Naive thymus-derived CD8-positive, alpha-beta T cell (primary cell): ENCODE measurements around the gene ETV4. TPM values are rescaled to one million over a fixed set of nuclear protein-coding genes. Genes with fewer than 3 reads are reported as not detected.

Source experiments
- ATAC-seq, 2 donors: fragments of 150-1000 bp; cut with Tn5 transposase in 1 of 2; sonication (Bioruptor Pico), chemical (Tn5 transposase) in 1 of 2; 1 replicate in 1 of 2; 2 replicates in 1 of 2; pipeline ENCODE4 v1.10.0; 2021; ENCODE audit warnings: mild to moderate bottlenecking in 2 of 2, moderate library complexity in 2 of 2
- POLR2A ChIA-PET: fragments of 350-600 bp; sonication (Branson Sonifier 250); formaldehyde crosslinking; loops from one replicate; lab custom pipeline; 2021; ENCODE audit warnings: antibody characterized with exemption; lab: Charles Lee
- DNase-seq, 10 donors: peaks; one replicate each; pipeline versions ENCODE4 v3.0.0 to v3.0.0-alpha.2; 2020 to 2022
- H3K27ac Mint-ChIP-seq, 10 donors: one replicate each; pipeline ENCODE4 v1.8.0; 2020 to 2022; ENCODE audit warnings: mild to moderate bottlenecking in 10 of 10, mixed read lengths in 10 of 10, moderate library complexity in 4 of 10, inconsistent platforms in 1 of 10
- H3K27me3 Mint-ChIP-seq, 5 donors: one replicate each; pipeline ENCODE4 v1.8.0; 2021 to 2022; ENCODE audit warnings: mixed read lengths in 5 of 5
- H3K36me3 Mint-ChIP-seq, 3 donors: one replicate each; pipeline ENCODE4 v1.8.0; 2020 to 2022; ENCODE audit warnings: mixed read lengths in 3 of 3, mild to moderate bottlenecking in 2 of 3, inconsistent platforms in 1 of 3
- H3K4me1 Mint-ChIP-seq, 4 donors: one replicate each; pipeline ENCODE4 v1.8.0; 2021 to 2022; ENCODE audit warnings: mixed read lengths in 4 of 4
- H3K4me3 Mint-ChIP-seq, 10 donors: one replicate each; pipeline ENCODE4 v1.8.0; 2020 to 2022; ENCODE audit warnings: mild to moderate bottlenecking in 10 of 10, mixed read lengths in 10 of 10, moderate library complexity in 6 of 10, inconsistent platforms in 1 of 10
- H3K9me3 Mint-ChIP-seq, 9 donors: one replicate each; pipeline ENCODE4 v1.8.0; 2020 to 2022; ENCODE audit warnings: mixed read lengths in 9 of 9, mild to moderate bottlenecking in 3 of 9, inconsistent platforms in 1 of 9, moderate library complexity in 1 of 9
- polyA plus RNA-seq, 3 donors: library from polyadenylated mRNA; unstranded; fragments of 300-500 nt; fragmentation: Illumina TruSeq; gene quantifications; one replicate each; pipeline ENCODE4 v1.2.3, GENCODE V29; 2021
- total RNA-seq, 8 experiments: library from RNA in 2 of 8; stranded (reverse) in 2 of 8; gene quantifications; one replicate each; pipeline ENCODE4 v1.2.3 and lab custom pipeline; 2021 to 2026

Gene ETV4
- total and polyA plus RNA-seq, 5 experiments from 2014 or later: 0.09 TPM; not detected in 4

DNA sequence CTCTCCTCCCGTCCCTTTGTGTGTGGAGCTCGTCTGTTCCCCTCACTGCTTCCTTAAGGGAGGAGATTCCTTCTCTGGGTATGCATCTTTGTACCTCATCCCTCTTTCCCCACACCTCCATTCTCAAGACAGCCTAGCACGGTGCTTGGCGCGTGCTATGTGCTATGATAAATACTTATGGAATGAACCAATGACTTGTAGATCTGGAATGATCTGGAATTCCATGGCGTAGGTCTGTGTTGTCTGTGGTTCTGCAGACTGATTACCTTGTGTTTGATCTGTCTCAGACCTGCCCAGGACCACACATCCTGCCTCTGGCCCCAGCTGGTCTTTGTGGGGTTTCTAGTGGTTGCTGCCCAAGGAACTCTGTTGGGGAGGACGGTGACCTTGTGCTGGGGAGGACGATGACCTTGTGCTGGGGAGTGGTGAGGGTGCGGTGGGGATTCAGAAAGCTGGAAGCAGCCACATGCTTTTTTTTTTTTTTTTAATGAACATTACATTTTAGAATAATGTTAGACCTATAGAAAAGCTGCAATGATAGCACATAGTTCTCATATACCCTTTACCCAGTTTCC, 33.5 kb upstream of the ETV4 start:
- Mint-ChIP-seq H3K36me3 (no peaks in the 10 kb centered on the region), H3K4me1 (peaks cover 5 to 23% (median 15%) of the 10 kb centered on the region in 4 donors), H3K27ac (peak overlapping the region in 6 of 10 donors; percentile 43 to 92 (median 68)), H3K27me3 (peaks cover 0 to 13% (median 10%) of the 10 kb centered on the region in 5 donors), H3K4me3 (peak overlapping the region in 1 of 10 donors; percentile 3), H3K9me3 (no peaks in the 10 kb centered on the region)
- POLR2A ChIA-PET: no interaction called here
- DNase-seq (no peak), ATAC-seq (no peak)

DNA sequence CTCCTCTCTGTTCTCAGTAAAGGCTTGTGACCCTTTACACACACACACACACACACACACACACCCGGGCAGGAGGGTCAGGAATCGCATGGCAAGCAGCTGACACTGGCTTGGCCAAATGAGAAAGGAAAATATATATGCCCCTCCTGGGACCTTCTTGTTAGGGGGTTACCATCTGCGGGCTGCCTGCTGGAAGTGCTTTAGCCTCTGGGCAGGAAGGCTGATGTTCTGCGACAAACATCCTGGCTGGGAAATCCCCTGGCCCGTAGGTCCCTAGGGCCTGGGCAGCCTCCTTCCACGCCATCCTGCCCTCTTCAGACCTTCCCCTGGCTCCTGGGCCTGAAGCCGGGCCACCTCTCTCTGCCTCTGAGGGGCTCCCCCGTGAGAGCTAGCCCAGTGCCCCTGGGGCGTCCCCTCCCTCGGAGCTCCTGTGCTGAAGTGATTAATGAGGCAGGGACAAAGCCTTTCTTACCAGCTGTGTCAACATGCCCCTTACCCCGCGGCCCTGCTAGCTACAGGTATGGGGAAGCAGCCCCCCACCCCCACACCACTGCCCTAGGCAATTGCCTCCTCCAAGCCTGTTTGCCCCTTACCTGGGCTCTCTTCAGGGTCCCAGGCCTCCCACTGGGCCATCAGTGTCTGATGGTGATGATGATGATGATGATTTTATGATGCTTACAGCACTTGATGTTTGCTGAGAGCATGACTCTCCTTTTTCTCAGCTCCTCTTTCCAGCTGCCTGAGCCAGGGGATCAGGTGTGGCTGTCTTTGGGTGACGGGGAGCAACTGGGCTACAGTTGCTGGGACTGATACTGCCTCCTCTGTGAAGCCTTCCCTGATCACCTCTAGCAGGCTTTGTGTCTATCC, 32.8 kb upstream of the ETV4 start:
- peak; percentile 73 to 77 for ATAC-seq

DNA sequence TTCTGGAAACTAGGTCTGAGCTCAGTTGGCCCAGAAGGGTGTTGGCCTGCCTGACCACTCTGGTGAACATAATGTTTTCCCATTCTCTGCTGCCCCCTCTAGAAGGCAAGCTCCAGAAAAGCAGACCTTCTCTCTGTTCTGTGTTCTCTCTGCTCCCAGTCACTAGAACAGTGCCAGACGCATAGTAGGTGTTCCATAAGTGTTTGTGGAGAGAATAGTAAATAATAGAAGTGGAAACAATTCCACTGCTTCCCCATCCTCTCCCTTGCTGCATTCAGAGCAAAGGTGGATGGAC, 32.2 kb upstream of the ETV4 start:
- ATAC-seq (no peak), DNase-seq (no peak)
- peaks cover 0 to 6% (median 4%) of the 10 kb centered on the region in 5 donors for H3K27me3 Mint-ChIP-seq
- no peaks in the 10 kb centered on the region for H3K9me3 Mint-ChIP-seq
- peak overlapping the region in 2 of 10 donors; percentile 48 to 63 for H3K27ac Mint-ChIP-seq
- POLR2A ChIA-PET: interaction anchor here (0.6 kb wide), 1 partner anchor 613 kb away, joined by 3 read pairs; no protein-coding TSS in a partner anchor
- H3K4me1 Mint-ChIP-seq: peaks cover 5 to 23% (median 15%) of the 10 kb centered on the region in 4 donors
- no peaks in the 10 kb centered on the region for H3K36me3 Mint-ChIP-seq
- peak overlapping the region in 1 of 10 donors; percentile 3 for H3K4me3 Mint-ChIP-seq

More for the DNA sequence above, 32.8 kb upstream of the ETV4 start:
- H3K36me3 Mint-ChIP-seq: no peaks in the 10 kb centered on the region
- POLR2A ChIA-PET: interaction anchor here (0.6 kb wide), 1 partner anchor 613 kb away, joined by 3 read pairs; no protein-coding TSS in a partner anchor
- peaks cover 0 to 10% (median 8%) of the 10 kb centered on the region in 5 donors for H3K27me3 Mint-ChIP-seq
- DNase-seq: peak in 3 of 10 donors; percentile 2 to 24 (median 2)
- H3K9me3 Mint-ChIP-seq: no peaks in the 10 kb centered on the region
- peak overlapping the region in 7 of 10 donors; percentile 43 to 92 (median 63) for H3K27ac Mint-ChIP-seq
- H3K4me1 Mint-ChIP-seq: peaks cover 5 to 23% (median 15%) of the 10 kb centered on the region in 4 donors
- H3K4me3 Mint-ChIP-seq: peak overlapping the region in 4 of 10 donors; percentile 3 to 60 (median 18)

DNA sequence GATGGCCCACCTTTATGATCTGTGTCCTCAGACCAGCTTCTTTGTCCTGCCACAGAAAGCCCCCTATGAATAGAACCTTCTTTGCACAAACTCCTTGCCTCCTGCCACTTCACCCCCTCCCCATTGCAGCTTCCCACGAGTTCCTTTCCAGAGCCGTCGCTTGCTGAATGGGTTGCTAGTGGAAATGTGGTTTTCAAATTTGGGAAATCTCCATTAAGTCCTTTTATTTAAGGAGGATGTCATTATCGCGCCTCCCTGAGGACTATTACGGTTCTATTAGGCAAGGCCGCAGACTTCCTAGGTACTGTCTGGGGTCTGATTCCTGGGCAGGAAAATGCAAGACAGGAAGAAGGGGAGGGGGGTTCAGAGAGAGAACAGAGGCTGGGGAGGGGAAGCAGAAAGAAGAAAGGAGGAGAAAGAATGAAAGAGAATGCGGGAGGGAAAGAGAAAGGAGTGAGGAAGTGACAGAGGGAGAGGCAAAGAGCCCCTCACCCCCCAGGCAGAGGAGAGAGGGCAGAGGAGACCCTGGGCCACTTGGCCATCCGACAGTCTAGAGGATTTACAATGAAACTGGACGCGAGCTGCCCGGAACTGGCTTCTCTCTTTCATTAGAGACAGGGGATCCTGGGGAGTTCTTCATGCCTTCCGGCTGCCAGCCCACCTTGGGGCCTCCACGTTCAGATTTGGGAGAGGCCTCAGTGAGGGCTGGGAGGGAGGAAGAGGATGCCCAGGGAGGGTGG, 31.7 kb upstream of the ETV4 start:
- Mint-ChIP-seq H3K4me3 (no peak overlapping the region), H3K27me3 (peaks cover 0 to 4% (median 2%) of the 10 kb centered on the region in 5 donors)

DNA sequence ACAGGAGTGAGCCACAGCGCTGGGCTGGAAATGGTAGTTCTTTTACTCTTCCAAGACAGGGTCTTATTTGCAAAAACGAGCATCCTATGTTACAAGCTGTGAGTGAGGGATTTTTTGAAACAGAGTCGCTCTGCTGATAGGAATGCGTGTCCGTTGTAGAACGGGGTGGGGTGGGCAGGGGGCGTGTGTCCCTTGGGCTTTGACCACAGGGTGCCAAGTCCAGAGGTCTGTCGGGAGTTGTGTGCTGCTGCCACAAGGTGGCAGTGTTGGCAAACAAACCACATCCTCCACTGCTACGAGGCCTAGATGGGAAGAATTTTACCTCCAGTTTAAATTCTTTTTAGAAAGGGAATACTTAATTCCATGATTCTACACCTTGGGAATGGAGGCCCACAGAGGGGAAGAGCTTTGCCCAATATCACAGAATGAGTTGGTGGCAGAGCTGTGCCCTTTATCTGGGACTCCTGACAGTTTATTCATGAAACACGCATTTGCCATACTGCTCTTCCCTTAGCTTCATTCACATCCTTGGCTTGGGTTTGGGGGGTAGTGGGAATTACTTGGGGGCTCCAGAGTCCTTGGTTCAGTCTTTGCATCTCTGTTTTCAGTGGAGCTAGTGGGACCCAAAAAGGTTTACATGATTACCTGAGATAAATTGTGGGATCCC, 30.6 kb upstream of the ETV4 start:
- ATAC-seq (peak; percentile 81 to 90), DNase-seq (peak; percentile 33 to 77 (median 56))
- Mint-ChIP-seq H3K27ac (no peak overlapping the region), H3K9me3 (no peaks in the 10 kb centered on the region), H3K27me3 (peaks cover 0 to 3% (median 2%) of the 10 kb centered on the region in 5 donors), H3K4me1 (peaks cover 5 to 23% (median 15%) of the 10 kb centered on the region in 4 donors), H3K36me3 (no peaks in the 10 kb centered on the region), H3K4me3 (no peak overlapping the region)
- POLR2A ChIA-PET: interaction anchor here (0.5 to 1.7 kb wide), 2 partner anchors 72 to 99 kb away, joined by 3 to 5 read pairs; no protein-coding TSS in a partner anchor

More for the DNA sequence above, 31.7 kb upstream of the ETV4 start:
- H3K27ac Mint-ChIP-seq: peak overlapping the region in 1 of 10 donors; percentile 57
- H3K4me1 Mint-ChIP-seq: peaks cover 5 to 23% (median 15%) of the 10 kb centered on the region in 4 donors
- H3K36me3 Mint-ChIP-seq: no peaks in the 10 kb centered on the region
- POLR2A ChIA-PET: interaction anchor here (1.7 kb wide), 1 partner anchor 98 kb away, joined by 5 read pairs; no protein-coding TSS in a partner anchor
- no peak for DNase-seq
- no peaks in the 10 kb centered on the region for H3K9me3 Mint-ChIP-seq
- ATAC-seq: no peak

DNA sequence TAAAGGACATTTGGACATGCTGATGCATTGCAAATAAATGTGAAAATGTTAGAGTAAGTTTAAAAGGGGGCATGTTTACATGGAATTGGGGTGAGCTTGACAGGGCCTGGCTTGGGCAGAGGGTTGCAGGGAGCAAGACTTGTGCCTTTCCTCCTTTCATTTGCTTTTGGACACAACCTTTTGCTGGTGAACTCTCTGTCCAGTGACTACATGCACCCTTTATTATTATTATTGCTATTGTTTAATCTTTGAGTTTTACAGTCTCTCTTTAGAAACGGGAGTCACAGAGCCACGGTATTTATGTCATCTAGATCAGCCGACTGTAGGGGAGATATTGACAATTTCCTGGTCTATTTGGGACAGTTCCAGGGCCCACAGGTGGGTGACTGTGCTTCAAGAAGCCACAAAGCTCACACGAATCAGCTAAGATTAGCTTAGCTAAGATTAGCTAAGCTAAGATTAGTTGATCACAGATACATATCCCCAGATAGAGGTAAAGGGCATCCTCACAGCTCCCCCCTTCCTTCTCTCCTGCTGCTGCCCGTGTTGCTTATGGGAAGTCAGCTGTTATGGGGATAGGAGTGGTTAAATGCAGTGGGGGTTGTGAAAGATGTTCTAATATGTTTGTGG, 28.9 kb upstream of the ETV4 start:
- peaks cover 0 to 3% (median 2%) of the 10 kb centered on the region in 5 donors for H3K27me3 Mint-ChIP-seq
- H3K4me1 Mint-ChIP-seq: peaks cover 5 to 23% (median 15%) of the 10 kb centered on the region in 4 donors
- POLR2A ChIA-PET: no interaction called here
- DNase-seq: no peak
- H3K4me3 Mint-ChIP-seq: no peak overlapping the region
- no peaks in the 10 kb centered on the region for H3K9me3 Mint-ChIP-seq
- ATAC-seq: no peak
- no peak overlapping the region for H3K27ac Mint-ChIP-seq
- H3K36me3 Mint-ChIP-seq: no peaks in the 10 kb centered on the region

DNA sequence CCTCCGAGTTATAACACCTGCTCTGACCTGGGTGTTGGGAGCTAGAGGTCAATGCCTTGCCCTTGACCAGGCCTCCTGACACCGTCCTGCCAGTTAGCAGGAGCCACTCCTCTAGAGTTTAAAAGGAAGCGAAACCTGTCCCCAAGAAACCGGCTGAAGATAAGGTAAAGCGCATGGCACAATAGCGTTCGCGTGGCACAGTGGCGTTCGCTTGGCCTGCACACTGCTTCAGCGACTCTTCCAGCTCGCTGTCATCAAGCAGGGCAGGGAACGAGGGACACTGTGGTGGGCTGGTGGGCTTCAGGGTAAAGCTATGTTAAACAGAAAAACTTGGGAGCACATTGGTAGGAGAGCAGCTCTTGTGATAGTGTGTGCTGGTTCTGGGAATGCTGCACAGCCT, 28.2 kb upstream of the ETV4 start:
- H3K36me3 Mint-ChIP-seq: no peaks in the 10 kb centered on the region
- no peaks in the 10 kb centered on the region for H3K9me3 Mint-ChIP-seq

DNA sequence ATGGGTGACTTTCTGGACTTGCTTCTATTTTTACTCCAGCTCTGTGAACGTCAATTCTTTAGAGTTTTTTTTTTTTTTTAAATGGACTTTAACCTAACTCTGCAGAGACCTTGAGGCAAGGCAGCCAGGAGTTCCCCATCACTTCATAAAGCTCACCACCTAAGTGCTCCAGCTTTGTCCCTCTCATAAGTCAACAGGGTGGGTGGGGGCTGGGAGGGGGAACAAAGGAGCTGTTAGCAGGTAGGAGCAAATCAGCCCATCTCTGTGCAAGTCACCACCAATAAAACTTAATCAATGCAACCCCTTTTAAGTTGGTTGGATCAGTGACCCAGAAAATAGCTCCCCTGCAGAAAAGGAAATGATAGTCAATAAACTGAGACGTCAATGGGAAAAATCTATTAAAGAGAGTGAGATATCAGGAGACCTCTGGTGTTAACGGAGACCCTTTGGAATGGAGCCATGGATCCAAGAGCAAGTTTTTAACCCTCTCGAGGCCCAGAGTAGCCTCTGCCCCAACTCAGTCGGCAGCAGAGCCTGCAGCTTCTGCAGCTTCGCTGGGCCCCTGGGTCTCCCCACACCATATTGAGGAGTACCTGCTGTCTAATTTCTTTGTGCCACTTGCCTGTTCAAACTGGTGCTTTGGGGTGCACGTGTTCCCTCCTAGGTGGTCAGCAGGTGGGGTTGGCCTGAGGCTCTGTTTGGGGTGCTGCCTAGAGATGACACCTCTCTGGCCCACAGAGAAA, 27.6 kb upstream of the ETV4 start:
- H3K27ac Mint-ChIP-seq: no peak overlapping the region
- H3K4me1 Mint-ChIP-seq: peaks cover 0 to 11% (median 6%) of the 10 kb centered on the region in 4 donors
- H3K4me3 Mint-ChIP-seq: no peak overlapping the region
- ATAC-seq (no peak), DNase-seq (no peak)
- peaks cover 0 to under 1% (median 0%) of the 10 kb centered on the region in 9 donors for H3K9me3 Mint-ChIP-seq
- peaks cover 0 to 3% (median 2%) of the 10 kb centered on the region in 5 donors for H3K27me3 Mint-ChIP-seq
- POLR2A ChIA-PET: interaction anchor here (1.3 kb wide), 1 partner anchor 100 kb away, joined by 3 read pairs; no protein-coding TSS in a partner anchor
- no peaks in the 10 kb centered on the region for H3K36me3 Mint-ChIP-seq

More for the DNA sequence above, 28.2 kb upstream of the ETV4 start:
- peaks cover 2 to 17% (median 12%) of the 10 kb centered on the region in 4 donors for H3K4me1 Mint-ChIP-seq
- H3K27ac Mint-ChIP-seq: no peak overlapping the region
- DNase-seq: no peak
- POLR2A ChIA-PET: interaction anchor here (1.3 kb wide), 1 partner anchor 100 kb away, joined by 3 read pairs; no protein-coding TSS in a partner anchor
- no peak for ATAC-seq
- H3K27me3 Mint-ChIP-seq: peaks cover 0 to 3% (median 2%) of the 10 kb centered on the region in 5 donors
- no peak overlapping the region for H3K4me3 Mint-ChIP-seq

DNA sequence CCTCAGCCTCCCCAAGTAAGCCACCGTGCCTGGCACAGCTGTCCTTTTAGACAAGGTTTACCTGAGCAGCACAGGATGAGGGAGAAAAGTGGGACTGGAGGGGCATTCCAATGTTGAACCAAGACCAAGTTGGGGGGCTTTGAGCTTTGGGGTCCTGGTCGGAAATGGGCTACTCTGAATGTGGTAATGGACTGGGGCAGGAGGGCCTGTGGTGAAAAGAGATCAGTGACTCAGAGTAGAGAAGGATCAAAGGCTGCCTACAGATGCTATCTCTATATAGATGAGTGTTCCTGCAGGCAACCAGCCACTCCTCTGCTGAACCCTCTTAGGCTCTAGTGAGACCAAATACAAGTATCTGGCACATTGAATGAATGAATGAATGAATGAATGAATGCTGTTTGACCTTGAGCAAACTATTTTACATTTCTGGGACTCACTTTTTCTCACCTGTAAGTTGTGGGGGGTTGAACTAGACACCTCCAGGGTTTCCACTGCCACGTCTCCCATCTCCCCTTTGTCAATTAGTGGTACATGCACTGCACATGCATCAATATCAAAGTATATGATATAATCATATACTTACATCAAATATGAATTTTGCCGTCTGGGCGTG, 26.3 kb upstream of the ETV4 start:
- no peak overlapping the region for H3K4me3 Mint-ChIP-seq
- no peak overlapping the region for H3K27ac Mint-ChIP-seq
- POLR2A ChIA-PET: interaction anchor here (0.6 kb wide), 1 partner anchor 1554 kb away, joined by 3 read pairs; no protein-coding TSS in a partner anchor
- peaks cover 0 to 3% (median 2%) of the 10 kb centered on the region in 5 donors for H3K27me3 Mint-ChIP-seq
- ATAC-seq: no peak
- DNase-seq: no peak
- H3K36me3 Mint-ChIP-seq: no peaks in the 10 kb centered on the region
- peaks cover 0 to 2% (median 0%) of the 10 kb centered on the region in 4 donors for H3K4me1 Mint-ChIP-seq
- peaks cover 0 to 1% (median 0%) of the 10 kb centered on the region in 9 donors for H3K9me3 Mint-ChIP-seq

DNA sequence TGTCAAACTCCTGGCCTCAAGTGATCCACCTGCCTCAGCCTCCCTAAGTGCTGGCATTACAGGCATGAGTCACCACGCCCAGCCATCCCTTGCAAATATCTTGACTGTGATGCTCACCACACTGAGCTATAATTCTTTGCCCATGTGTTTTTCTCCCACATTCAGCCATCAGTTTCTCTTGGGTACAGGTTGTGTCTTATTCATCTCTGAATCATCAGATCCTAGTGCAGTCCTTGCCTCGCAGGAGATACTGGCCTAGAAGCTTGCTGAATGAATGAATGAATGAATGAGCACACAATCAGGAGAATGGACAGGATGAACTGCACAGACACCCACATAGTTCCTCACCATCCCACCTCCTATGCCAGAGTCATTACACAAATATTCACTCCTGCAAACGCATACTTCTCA, 24.4 kb upstream of the ETV4 start:
- no peaks in the 10 kb centered on the region for H3K36me3 Mint-ChIP-seq
- DNase-seq: no peak
- no peaks in the 10 kb centered on the region for H3K4me1 Mint-ChIP-seq
- H3K9me3 Mint-ChIP-seq: peaks cover 0 to 1% (median 0%) of the 10 kb centered on the region in 9 donors
- no peak for ATAC-seq
- no peaks in the 10 kb centered on the region for H3K27me3 Mint-ChIP-seq
- H3K4me3 Mint-ChIP-seq: no peak overlapping the region
- no peak overlapping the region for H3K27ac Mint-ChIP-seq
- POLR2A ChIA-PET: interaction anchor here (0.6 kb wide), 1 partner anchor 56 kb away, joined by 4 read pairs; no protein-coding TSS in a partner anchor
